DND-41 (cell line): ENCODE data around the gene CDC14A.

Source experiments
- ATAC-seq: fragments of 200-7000 bp; cut with Tn5 transposase; 3 replicates; pipeline ENCODE4 v1.9.1; 2021; ENCODE audit warnings: low read depth; ENCODE audit not compliant: insufficient read depth
- DNase-seq: peaks from one replicate; pipeline ENCODE4 v3.0.0-alpha.2; 2020
- H2AFZ ChIP-seq: 2 replicates; pipeline ENCODE4 v1.6.0; 2012; ENCODE audit warnings: low read depth, low read length
- H3K27ac ChIP-seq: 2 replicates; pipeline ENCODE4 v1.5.1; 2012; ENCODE audit warnings: low read length, inconsistent platforms
- H3K27me3 ChIP-seq: fragments of 200-600 bp; sonication (generic); 2 replicates; pipeline ENCODE4 v1.6.0; 2012; ENCODE audit warnings: low read length, mild to moderate bottlenecking, inconsistent platforms; ENCODE audit not compliant: insufficient read depth, poor library complexity
- H3K36me3 ChIP-seq: 2 replicates; pipeline ENCODE4 v1.5.1; 2012; ENCODE audit warnings: low read length, inconsistent platforms; ENCODE audit not compliant: insufficient read depth
- H3K4me1 ChIP-seq: 2 replicates; pipeline ENCODE4 v1.5.1; 2012; ENCODE audit warnings: mild to moderate bottlenecking, low read length; ENCODE audit not compliant: insufficient read depth
- H3K4me2 ChIP-seq: 2 replicates; pipeline ENCODE4 v1.6.0; 2012; ENCODE audit warnings: mild to moderate bottlenecking, moderate library complexity, low read length, inconsistent platforms; ENCODE audit not compliant: insufficient read depth
- H3K4me3 ChIP-seq, 2 experiments: fragments of 200-600 bp in 1 of 2; shearing (Covaris generic) in 1 of 2; 2 replicates each; pipeline ENCODE4 v1.5.1; 2012 to 2016; ENCODE audit warnings: inconsistent platforms in 2 of 2, low read length in 2 of 2, mild to moderate bottlenecking in 2 of 2, low read depth in 1 of 2, moderate library complexity in 1 of 2
- H3K79me2 ChIP-seq: 2 replicates; pipeline ENCODE4 v1.6.0; 2012; ENCODE audit warnings: low read length, inconsistent platforms; ENCODE audit not compliant: insufficient read depth
- H3K9ac ChIP-seq: 2 replicates; pipeline ENCODE4 v1.6.0; 2012; ENCODE audit warnings: low read depth, mild to moderate bottlenecking, inconsistent platforms, low read length, moderate library complexity
- H3K9me3 ChIP-seq: 2 replicates; pipeline ENCODE4 v1.5.1; 2012; ENCODE audit warnings: low read length, moderate library complexity, mild to moderate bottlenecking, inconsistent platforms; ENCODE audit not compliant: insufficient read depth, severe bottlenecking
- H4K20me1 ChIP-seq: 2 replicates; pipeline ENCODE4 v1.6.0; 2012; ENCODE audit warnings: low read length; ENCODE audit not compliant: insufficient read depth
- EZH2 ChIP-seq: IDR thresholded peaks from 3 replicates; pipeline ENCODE4 v1.6.1; 2012; ENCODE audit warnings: borderline replicate concordance, low read depth, mild to moderate bottlenecking, moderate library complexity, low read length, inconsistent platforms; ENCODE audit not compliant: severe bottlenecking
- TF ChIP-seq, protein P1 (sequence below): IDR thresholded peaks from 2 replicates; pipeline ENCODE4 v1.5.1; 2012; ENCODE audit warnings: borderline replicate concordance, low read length, moderate library complexity, mild to moderate bottlenecking; ENCODE audit not compliant: poor library complexity, severe bottlenecking; ENCODE audit errors: extremely low read depth

Gene CDC14A

DNA sequence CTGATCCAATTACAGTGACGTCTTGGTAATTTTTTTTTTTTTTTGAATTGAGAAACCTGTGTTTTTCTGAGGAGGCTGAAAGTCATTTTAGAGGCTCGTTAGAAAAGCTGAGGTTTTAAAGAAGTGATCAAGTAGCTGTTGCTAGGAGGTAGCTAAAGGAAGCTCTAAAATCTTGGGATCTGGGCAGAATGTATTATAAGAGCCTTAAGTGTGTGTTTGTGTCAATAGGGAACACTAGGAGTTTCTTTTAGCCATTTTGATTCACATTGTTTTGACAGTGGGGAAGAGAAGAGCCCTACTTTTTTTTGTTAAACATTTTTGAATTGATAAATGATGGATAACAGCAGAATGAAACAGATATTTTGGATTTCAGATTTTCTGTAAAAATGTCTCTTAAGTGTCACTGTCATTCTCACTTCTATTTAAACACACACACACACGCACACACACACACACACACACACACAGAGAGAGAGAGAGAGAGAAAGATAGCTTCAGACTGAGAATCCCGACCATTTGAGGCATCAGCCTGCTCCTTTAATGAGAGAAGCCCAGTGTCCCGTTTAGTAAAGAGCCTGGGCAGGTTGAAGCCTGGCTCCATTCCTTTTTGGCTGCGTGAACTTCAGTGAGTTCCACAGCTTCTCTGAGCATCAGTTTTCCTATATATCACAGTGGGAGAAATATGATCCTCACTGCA is 106.5 kb downstream of the CDC14A start:
- Histone ChIP-seq H3K4me1 (no peaks in the 10 kb centered on the region), H4K20me1 (no peaks in the 10 kb centered on the region), H2AFZ (no peak overlapping the region), H3K4me3 (no peak overlapping the region), H3K27ac (no peak overlapping the region), H3K36me3 (peaks cover 13% of the 10 kb centered on the region), H3K79me2 (no peaks in the 10 kb centered on the region), H3K4me2 (no peak overlapping the region), H3K27me3 (no peaks in the 10 kb centered on the region), H3K9me3 (no peaks in the 10 kb centered on the region), H3K9ac (no peak overlapping the region)
- ATAC-seq (no peak), DNase-seq (no peak)
- TF ChIP-seq EZH2: no peak
- TF ChIP-seq, protein P1, sequence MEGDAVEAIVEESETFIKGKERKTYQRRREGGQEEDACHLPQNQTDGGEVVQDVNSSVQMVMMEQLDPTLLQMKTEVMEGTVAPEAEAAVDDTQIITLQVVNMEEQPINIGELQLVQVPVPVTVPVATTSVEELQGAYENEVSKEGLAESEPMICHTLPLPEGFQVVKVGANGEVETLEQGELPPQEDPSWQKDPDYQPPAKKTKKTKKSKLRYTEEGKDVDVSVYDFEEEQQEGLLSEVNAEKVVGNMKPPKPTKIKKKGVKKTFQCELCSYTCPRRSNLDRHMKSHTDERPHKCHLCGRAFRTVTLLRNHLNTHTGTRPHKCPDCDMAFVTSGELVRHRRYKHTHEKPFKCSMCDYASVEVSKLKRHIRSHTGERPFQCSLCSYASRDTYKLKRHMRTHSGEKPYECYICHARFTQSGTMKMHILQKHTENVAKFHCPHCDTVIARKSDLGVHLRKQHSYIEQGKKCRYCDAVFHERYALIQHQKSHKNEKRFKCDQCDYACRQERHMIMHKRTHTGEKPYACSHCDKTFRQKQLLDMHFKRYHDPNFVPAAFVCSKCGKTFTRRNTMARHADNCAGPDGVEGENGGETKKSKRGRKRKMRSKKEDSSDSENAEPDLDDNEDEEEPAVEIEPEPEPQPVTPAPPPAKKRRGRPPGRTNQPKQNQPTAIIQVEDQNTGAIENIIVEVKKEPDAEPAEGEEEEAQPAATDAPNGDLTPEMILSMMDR: no peak

DNA sequence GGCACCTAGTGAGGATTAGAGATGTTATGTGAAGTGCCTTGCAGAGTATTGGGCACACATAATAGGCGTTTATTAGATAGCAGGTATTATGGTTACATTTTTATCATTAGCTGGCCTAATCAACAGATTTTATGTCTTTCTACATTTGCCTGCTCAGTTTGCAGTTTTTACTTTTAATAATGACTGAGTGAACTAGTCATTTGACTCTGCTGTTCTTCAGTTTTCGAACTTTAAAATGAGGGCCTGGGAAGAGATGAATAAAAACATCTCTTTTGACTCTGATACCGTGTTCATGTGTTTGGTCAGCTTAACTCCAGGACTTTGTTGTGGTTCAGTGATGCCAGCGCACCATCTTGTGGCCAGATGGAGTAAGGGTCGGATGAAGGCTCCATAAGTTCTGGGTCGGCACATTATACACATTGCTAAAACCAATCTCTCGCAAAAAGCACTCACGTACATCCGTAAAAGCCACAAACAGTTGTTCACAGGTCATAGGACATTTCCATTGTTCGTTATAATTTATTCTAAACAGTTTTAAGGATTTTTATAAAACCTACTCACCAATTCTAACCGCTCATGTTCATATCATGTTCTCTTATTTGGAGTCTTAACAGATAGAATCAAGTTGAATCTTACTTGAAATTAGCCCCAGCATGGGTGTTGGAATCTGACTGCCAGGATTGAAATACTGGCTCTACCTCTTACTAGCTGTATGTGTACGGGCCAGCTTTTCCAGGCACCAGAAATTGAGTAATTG is 107.2 kb downstream of the CDC14A start:
- no peak overlapping the region for H3K9ac ChIP-seq
- peak; percentile 58 for DNase-seq
- H3K9me3 ChIP-seq: no peaks in the 10 kb centered on the region
- TF ChIP-seq, protein P1: peak; percentile 82
- TF ChIP-seq EZH2: no peak
- H3K36me3 ChIP-seq: peaks cover 17% of the 10 kb centered on the region
- no peaks in the 10 kb centered on the region for H4K20me1 ChIP-seq
- no peaks in the 10 kb centered on the region for H3K79me2 ChIP-seq
- H3K4me2 ChIP-seq: no peak overlapping the region
- ATAC-seq: peak; percentile 80
- no peak overlapping the region for H2AFZ ChIP-seq
- no peaks in the 10 kb centered on the region for H3K27me3 ChIP-seq
- no peaks in the 10 kb centered on the region for H3K4me1 ChIP-seq
- no peak overlapping the region for H3K4me3 ChIP-seq
- H3K27ac ChIP-seq: no peak overlapping the region

DNA sequence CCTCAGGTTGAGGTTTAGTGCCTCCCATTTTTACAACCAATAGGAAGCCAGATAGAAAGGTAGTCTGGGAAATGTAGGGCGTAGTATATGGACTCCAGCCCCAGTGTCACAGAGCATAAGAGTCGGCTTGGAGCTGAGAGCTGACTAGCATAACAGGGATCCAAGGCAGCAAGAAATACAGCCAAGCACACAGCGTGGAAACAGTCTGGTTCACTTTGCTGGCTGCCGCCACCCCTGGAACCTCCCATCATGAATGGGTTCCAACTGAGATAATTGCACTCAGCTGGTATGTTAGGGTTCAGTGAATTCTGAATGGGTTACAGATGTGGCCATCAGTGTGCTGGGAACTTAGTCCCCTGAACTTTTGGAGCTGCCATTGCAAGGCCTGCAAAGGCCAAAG is 108.9 kb downstream of the CDC14A start:
- Histone ChIP-seq H3K4me3 (no peak overlapping the region), H3K4me1 (no peaks in the 10 kb centered on the region), H3K79me2 (no peaks in the 10 kb centered on the region), H3K9ac (no peak overlapping the region), H3K9me3 (no peaks in the 10 kb centered on the region), H3K27ac (no peak overlapping the region), H2AFZ (no peak overlapping the region), H4K20me1 (no peaks in the 10 kb centered on the region), H3K36me3 (peaks cover 14% of the 10 kb centered on the region), H3K4me2 (no peak overlapping the region), H3K27me3 (no peaks in the 10 kb centered on the region)
- no peak for TF ChIP-seq EZH2
- TF ChIP-seq, protein P1: no peak
- ATAC-seq: no peak
- no peak for DNase-seq
